WERI-Rb-1 (cell line): ENCODE measurements around the gene TOX2.

Experiments used
- DNase-seq: peaks from one replicate; pipeline ENCODE4 v3.0.0-alpha.2; 2020
- H3K27ac ChIP-seq: fragments of 250-450 bp; sonication (Bioruptor Pico); 2 replicates; pipeline ENCODE4 v1.5.1; 2020; ENCODE audit warnings: mild to moderate bottlenecking, moderate library complexity
- H3K27me3 ChIP-seq: fragments of 250-450 bp; sonication (Bioruptor Pico); 2 replicates; pipeline ENCODE4 v1.5.1; 2021; ENCODE audit warnings: mild to moderate bottlenecking, low read depth, moderate library complexity; ENCODE audit not compliant: insufficient read depth, severe bottlenecking
- H3K36me3 ChIP-seq: fragments of 250-450 bp; sonication (Bioruptor Pico); 2 replicates; pipeline ENCODE4 v1.5.1; 2020; ENCODE audit warnings: mild to moderate bottlenecking, moderate library complexity
- H3K4me3 ChIP-seq: 2 replicates; pipeline ENCODE4 v1.5.1; 2011; ENCODE audit warnings: low read depth, mild to moderate bottlenecking, control low read depth, low read length
- H3K9me3 ChIP-seq: fragments of 250-450 bp; sonication (Bioruptor Pico); 2 replicates; pipeline ENCODE4 v1.5.1; 2021; ENCODE audit warnings: mild to moderate bottlenecking, moderate library complexity; ENCODE audit not compliant: severe bottlenecking
- CTCF ChIP-seq: IDR thresholded peaks from 2 replicates; pipeline ENCODE4 v1.5.1; 2011; ENCODE audit warnings: low read depth, mild to moderate bottlenecking, control low read depth, inconsistent platforms, low read length

TOX2 gene

GRCh38 chr20:44014807-44015732, 100.4 kb downstream of the TOX2 start:
- H3K27ac ChIP-seq, result no peak overlapping the region
- H3K9me3 ChIP-seq, result no peaks in the 10 kb centered on the region
- no peak overlapping the region for H3K4me3 ChIP-seq
- TF ChIP-seq CTCF, result no peak
- no peaks in the 10 kb centered on the region for H3K36me3 ChIP-seq
- DNase-seq, result no peak
- H3K27me3 ChIP-seq, result peaks cover 93% of the 10 kb centered on the region

GRCh38 chr20:44015733-44016103, 101.1 kb downstream of the TOX2 start:
- DNase-seq, result no peak
- no peak overlapping the region for H3K4me3 ChIP-seq
- no peak for TF ChIP-seq CTCF
- no peaks in the 10 kb centered on the region for H3K36me3 ChIP-seq
- H3K27me3 ChIP-seq, result peaks cover 93% of the 10 kb centered on the region
- H3K27ac ChIP-seq, result no peak overlapping the region
- no peaks in the 10 kb centered on the region for H3K9me3 ChIP-seq

- no peak for TF ChIP-seq CTCF
- DNase-seq, result no peak
- Histone ChIP-seq H3K9me3 (no peaks in the 10 kb centered on the region), H3K27ac (no peak overlapping the region), H3K4me3 (no peak overlapping the region), H3K36me3 (no peaks in the 10 kb centered on the region), H3K27me3 (peaks cover 89% of the 10 kb centered on the region)
Measured at GRCh38 chr20:44016525-44016924, 101.9 kb downstream of the TOX2 start.

GRCh38 chr20:44017211-44017610, 102.6 kb downstream of the TOX2 start:
- H3K27me3 ChIP-seq, result peaks cover 86% of the 10 kb centered on the region
- no peak overlapping the region for H3K27ac ChIP-seq
- no peak for DNase-seq
- no peak overlapping the region for H3K4me3 ChIP-seq
- no peaks in the 10 kb centered on the region for H3K9me3 ChIP-seq
- no peaks in the 10 kb centered on the region for H3K36me3 ChIP-seq
- no peak for TF ChIP-seq CTCF

- Histone ChIP-seq H3K27me3 (peaks cover 85% of the 10 kb centered on the region), H3K4me3 (no peak overlapping the region), H3K27ac (no peak overlapping the region), H3K9me3 (no peaks in the 10 kb centered on the region), H3K36me3 (no peaks in the 10 kb centered on the region)
- TF ChIP-seq CTCF, result no peak
- no peak for DNase-seq
Measured at GRCh38 chr20:44017905-44018258, 103.2 kb downstream of the TOX2 start.
